Mucosa of rectum (tissue), 2 donors: ENCODE measurements around the gene PPAN.

Experiments used
- H3K27ac ChIP-seq, 2 donors: one replicate each; pipeline ENCODE4 v1.7.0; 2013; ENCODE audit warnings: inconsistent platforms in 2 of 2, low read depth in 2 of 2, low read length in 2 of 2
- H3K27me3 ChIP-seq, 2 donors: one replicate each; pipeline ENCODE4 v1.7.0; 2013; ENCODE audit warnings: low read length in 2 of 2; ENCODE audit not compliant: control insufficient read depth in 2 of 2, insufficient read depth in 2 of 2
- H3K36me3 ChIP-seq, 2 donors: one replicate each; pipeline ENCODE4 v1.7.0; 2013; ENCODE audit warnings: low read length in 2 of 2; ENCODE audit not compliant: control insufficient read depth in 2 of 2, insufficient read depth in 2 of 2
- H3K4me1 ChIP-seq, 2 donors: one replicate each; pipeline ENCODE4 v1.7.0; 2013; ENCODE audit warnings: low read length in 2 of 2, mild to moderate bottlenecking in 1 of 2; ENCODE audit not compliant: control insufficient read depth in 2 of 2, insufficient read depth in 2 of 2
- H3K4me3 ChIP-seq, 2 donors: one replicate each; pipeline ENCODE4 v1.7.0; 2013; ENCODE audit warnings: low read length in 2 of 2
- H3K9ac ChIP-seq, 2 donors: one replicate each; pipeline ENCODE4 v1.7.0; 2013; ENCODE audit warnings: low read length in 2 of 2, low read depth in 1 of 2, mild to moderate bottlenecking in 1 of 2
- H3K9me3 ChIP-seq, 2 donors: one replicate each; pipeline ENCODE4 v1.7.0; 2013; ENCODE audit warnings: low read length in 2 of 2; ENCODE audit not compliant: control insufficient read depth in 2 of 2
- donor health status: healthy.
- donor health status: Normal muscosa, but diverticular disease.

Gene PPAN

GRCh38 chr19:10113964-10114650, 7.9 kb downstream of the PPAN start:
- Histone ChIP-seq H3K4me3 (no peak overlapping the region), H3K27ac (no peak overlapping the region), H3K9me3 (no peaks in the 10 kb centered on the region), H3K9ac (no peak overlapping the region), H3K27me3 (no peaks in the 10 kb centered on the region), H3K4me1 (peaks cover 8 to 17% of the 10 kb centered on the region in 2 donors), H3K36me3 (peaks cover 48 to 49% of the 10 kb centered on the region in 2 donors)

DNA sequence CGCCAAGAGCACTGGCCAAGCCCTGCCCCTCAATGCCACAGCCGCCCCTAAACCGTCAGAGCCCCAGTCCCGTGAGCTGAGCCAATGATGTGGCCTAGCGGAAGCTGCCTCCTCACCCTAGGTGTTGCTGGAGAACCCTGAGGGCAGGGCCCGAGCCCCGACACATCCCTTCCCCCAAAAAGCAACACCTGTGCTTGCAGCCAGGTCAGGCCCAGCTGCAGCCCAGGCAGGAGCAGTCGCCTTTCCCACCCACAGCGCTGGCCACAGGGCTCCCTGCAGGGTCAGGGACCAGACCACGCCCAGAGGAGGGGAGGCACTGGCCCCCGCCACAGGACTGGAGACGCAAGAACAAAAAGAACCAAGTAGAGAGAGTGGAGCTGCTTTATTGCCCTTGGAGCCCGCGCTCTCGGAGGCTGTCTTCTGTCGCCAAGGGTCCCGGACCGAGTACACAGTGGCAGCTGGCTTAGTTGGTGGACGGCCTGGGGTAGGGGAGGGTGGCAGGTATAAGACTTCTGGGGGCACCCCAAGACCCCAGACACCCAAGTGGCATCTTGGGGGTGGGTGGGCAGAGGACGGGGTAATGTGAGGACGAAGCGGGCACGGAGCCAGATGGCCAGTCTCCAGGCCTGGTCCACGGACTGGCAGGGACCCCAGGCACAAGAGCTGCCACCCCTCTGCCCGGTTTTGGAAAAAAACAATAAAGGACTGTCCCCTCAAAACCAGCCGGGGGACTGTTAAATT, 8.7 kb downstream of the PPAN start:
- Histone ChIP-seq H3K27ac (no peak overlapping the region), H3K4me1 (peaks cover 9 to 19% of the 10 kb centered on the region in 2 donors), H3K36me3 (peaks cover 42 to 43% of the 10 kb centered on the region in 2 donors), H3K9ac (no peak overlapping the region), H3K4me3 (no peak overlapping the region), H3K27me3 (no peaks in the 10 kb centered on the region), H3K9me3 (no peaks in the 10 kb centered on the region)

DNA sequence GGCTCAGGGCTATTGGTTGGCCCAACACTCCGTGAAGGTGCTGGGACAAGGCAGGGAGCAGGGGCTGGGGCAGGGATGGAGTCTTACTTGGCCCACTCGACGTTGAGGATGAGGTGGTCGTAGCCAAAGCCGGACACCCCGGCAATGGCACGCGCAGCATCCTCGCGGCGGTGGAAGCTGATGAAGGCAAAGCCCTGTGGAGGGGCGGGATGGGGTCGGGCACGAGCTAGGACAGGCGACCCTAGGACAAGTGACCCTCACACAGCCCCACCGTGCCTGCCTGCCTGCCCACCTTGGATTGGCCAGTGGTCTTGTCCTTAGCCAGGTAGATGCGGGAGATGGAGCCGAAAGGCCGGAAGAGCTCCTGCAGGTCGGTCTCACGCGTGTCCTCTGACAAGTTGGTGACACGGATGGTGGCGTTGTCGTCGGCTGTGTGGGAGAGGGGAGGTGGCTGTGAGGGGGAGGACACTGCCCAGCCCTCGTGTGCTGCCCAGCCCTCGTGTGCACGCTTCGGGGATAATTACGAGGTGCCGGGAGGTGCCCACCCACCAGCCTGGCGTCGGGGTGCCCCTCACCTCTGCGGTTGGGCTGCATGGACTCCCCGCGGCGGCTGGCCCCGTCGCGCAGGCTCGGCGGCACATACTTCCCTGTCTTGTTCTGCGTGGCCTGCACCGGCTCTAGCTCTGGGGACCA, 9.4 kb downstream of the PPAN start:
- H3K9ac ChIP-seq, result no peak overlapping the region
- no peak overlapping the region for H3K27ac ChIP-seq
- H3K27me3 ChIP-seq, result no peaks in the 10 kb centered on the region
- no peaks in the 10 kb centered on the region for H3K9me3 ChIP-seq
- no peak overlapping the region for H3K4me3 ChIP-seq
- peaks cover 34 to 36% of the 10 kb centered on the region in 2 donors for H3K36me3 ChIP-seq
- H3K4me1 ChIP-seq, result peaks cover 9 to 19% of the 10 kb centered on the region in 2 donors

GRCh38 chr19:10116085-10116865, 10.1 kb downstream of the PPAN start:
- H3K27me3 ChIP-seq, result no peaks in the 10 kb centered on the region
- H3K9ac ChIP-seq, result no peak overlapping the region
- H3K4me1 ChIP-seq, result peaks cover 9 to 17% of the 10 kb centered on the region in 2 donors
- H3K36me3 ChIP-seq, result peaks cover 28 to 29% of the 10 kb centered on the region in 2 donors
- no peaks in the 10 kb centered on the region for H3K9me3 ChIP-seq
- no peak overlapping the region for H3K4me3 ChIP-seq
- no peak overlapping the region for H3K27ac ChIP-seq

DNA sequence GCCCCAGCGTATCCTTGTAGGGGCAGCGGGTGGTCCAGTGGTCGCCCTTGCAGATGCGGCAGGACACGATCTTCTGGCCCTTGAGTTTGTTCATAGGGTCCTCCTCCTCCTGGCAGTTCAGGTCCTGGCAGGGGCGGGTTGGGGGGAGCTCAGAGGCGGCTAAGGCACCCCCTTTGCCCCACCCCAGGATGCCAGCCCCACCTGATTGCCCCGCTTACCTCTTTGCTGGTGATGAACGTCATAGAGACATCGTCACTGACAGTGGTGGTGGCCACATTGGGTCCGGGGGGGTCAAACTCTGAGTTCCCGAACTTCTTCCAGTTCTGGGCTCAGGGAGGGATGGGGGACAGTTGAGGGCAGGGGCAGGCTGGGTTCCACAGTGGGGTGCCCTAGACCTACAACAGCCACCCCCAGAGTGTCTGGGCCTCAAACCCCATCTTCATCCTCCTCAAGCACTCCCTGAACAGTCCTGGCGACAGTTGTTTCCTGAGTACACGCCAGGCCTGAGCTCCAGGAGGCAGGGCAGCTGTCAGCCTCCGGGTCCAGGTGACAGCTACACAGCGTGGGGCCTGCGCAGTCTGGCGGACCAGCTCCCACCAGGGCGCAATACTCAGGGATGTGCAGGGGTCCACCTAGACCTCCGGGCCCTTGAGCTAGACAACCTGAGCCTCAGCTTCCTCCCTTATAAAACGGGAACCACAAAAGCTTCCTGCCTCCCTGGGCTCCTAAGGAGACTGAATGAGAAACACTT, 10.9 kb downstream of the PPAN start:
- Histone ChIP-seq H3K36me3 (peaks cover 26% of the 10 kb centered on the region in 2 donors), H3K4me3 (no peak overlapping the region), H3K27ac (no peak overlapping the region), H3K4me1 (peaks cover 9 to 16% of the 10 kb centered on the region in 2 donors), H3K9ac (no peak overlapping the region), H3K27me3 (no peaks in the 10 kb centered on the region), H3K9me3 (no peaks in the 10 kb centered on the region)

DNA sequence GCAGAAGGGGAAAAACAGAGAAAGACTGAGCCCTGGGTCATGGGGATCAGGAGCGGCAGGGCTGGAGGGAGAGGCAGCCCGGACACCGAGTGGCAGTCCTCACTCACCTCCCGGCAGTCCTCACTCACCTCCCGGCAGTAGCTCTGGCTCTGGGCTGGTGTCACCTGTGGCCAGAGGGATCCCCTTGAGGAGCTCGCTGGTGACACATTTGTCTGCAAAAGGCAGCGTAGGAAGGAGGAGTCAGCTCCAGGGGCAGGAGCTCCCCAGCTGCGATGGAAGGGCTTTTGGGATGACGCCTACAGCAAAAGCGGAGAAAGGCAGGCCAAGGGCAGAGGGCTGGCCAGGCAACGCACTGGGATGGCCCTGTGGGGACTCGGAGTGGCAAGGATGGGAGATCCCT, 12.8 kb downstream of the PPAN start:
- Histone ChIP-seq H3K36me3 (peaks cover 26% of the 10 kb centered on the region in 2 donors), H3K27me3 (no peaks in the 10 kb centered on the region), H3K4me3 (peak overlapping the region; percentile 92 to 95), H3K4me1 (peaks cover 7 to 8% of the 10 kb centered on the region in 2 donors), H3K9me3 (no peaks in the 10 kb centered on the region), H3K9ac (peak overlapping the region; percentile 87 to 88), H3K27ac (peak overlapping the region in 1 of 2 donors; percentile 72)

- Histone ChIP-seq H3K9ac (no peak overlapping the region), H3K4me3 (no peak overlapping the region), H3K36me3 (peaks cover 19 to 20% of the 10 kb centered on the region in 2 donors), H3K9me3 (no peaks in the 10 kb centered on the region), H3K4me1 (peaks cover 7 to 8% of the 10 kb centered on the region in 2 donors), H3K27me3 (no peaks in the 10 kb centered on the region), H3K27ac (no peak overlapping the region)
Observed at GRCh38 chr19:10120538-10121189, 14.5 kb downstream of the PPAN start.

DNA sequence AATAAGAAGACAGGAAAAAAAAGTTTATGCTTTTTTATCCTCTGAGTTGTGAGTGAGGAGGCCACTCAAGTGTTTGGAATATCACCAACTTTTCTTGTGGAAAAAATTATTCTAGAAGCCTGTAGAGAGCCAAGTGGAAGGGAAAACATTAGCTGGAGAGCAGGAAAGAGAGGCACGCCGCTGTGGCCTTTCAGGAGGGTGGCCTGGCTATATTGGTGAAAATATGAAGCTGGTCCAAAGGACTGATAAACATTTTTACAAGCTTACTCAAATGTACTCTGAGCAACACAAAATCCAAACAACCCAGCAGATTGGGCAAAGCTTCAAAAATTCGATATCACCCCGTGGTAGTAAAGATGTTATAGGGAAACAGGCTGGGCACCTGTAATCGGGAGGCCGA, 15.9 kb downstream of the PPAN start:
- peak overlapping the region in 1 of 2 donors; percentile 7 for H3K27ac ChIP-seq

GRCh38 chr19:10124429-10124828, 18.3 kb downstream of the PPAN start:
- no peaks in the 10 kb centered on the region for H3K27me3 ChIP-seq
- H3K4me1 ChIP-seq, result no peaks in the 10 kb centered on the region
- no peaks in the 10 kb centered on the region for H3K36me3 ChIP-seq
- H3K4me3 ChIP-seq, result no peak overlapping the region
- no peak overlapping the region for H3K9ac ChIP-seq
- H3K27ac ChIP-seq, result no peak overlapping the region
- H3K9me3 ChIP-seq, result no peaks in the 10 kb centered on the region

More for the DNA sequence above, 15.9 kb downstream of the PPAN start:
- Histone ChIP-seq H3K9me3 (no peaks in the 10 kb centered on the region), H3K36me3 (peaks cover 7 to 8% of the 10 kb centered on the region in 2 donors), H3K4me3 (no peak overlapping the region), H3K9ac (no peak overlapping the region), H3K4me1 (peaks cover 7 to 8% of the 10 kb centered on the region in 2 donors), H3K27me3 (no peaks in the 10 kb centered on the region)
